Cardiac fibroblast (primary cell): ENCODE measurements around the gene GCGR.
A peak's percentile ranks its signal among the peaks of the same experiment; 100 is the strongest.

Source experiments
- DNase-seq, 2 donors: peaks; one replicate each; pipeline versions ENCODE4 v3.0.0 to v3.0.0-alpha.2; 2010; ENCODE audit warnings: low read depth in 2 of 2
- H3K4me3 ChIP-seq, 2 donors: replicated peaks in 1 of 2; 1 replicate in 1 of 2; 2 replicates in 1 of 2; pipeline ENCODE4 v1.5.1; 2011; ENCODE audit warnings: low read depth in 2 of 2, low read length in 2 of 2, mild to moderate bottlenecking in 2 of 2, moderate library complexity in 1 of 2
- CTCF ChIP-seq: IDR thresholded peaks from one replicate; pipeline ENCODE4 v1.5.1; 2011; ENCODE audit warnings: low read depth, mild to moderate bottlenecking, low read length, inconsistent platforms

GCGR gene

GRCh38 chr17:81852237-81852636 is 48.3 kb downstream of the GCGR start:
- no peak for TF ChIP-seq CTCF
- no peak for DNase-seq
- no peak overlapping the region for H3K4me3 ChIP-seq

DNA sequence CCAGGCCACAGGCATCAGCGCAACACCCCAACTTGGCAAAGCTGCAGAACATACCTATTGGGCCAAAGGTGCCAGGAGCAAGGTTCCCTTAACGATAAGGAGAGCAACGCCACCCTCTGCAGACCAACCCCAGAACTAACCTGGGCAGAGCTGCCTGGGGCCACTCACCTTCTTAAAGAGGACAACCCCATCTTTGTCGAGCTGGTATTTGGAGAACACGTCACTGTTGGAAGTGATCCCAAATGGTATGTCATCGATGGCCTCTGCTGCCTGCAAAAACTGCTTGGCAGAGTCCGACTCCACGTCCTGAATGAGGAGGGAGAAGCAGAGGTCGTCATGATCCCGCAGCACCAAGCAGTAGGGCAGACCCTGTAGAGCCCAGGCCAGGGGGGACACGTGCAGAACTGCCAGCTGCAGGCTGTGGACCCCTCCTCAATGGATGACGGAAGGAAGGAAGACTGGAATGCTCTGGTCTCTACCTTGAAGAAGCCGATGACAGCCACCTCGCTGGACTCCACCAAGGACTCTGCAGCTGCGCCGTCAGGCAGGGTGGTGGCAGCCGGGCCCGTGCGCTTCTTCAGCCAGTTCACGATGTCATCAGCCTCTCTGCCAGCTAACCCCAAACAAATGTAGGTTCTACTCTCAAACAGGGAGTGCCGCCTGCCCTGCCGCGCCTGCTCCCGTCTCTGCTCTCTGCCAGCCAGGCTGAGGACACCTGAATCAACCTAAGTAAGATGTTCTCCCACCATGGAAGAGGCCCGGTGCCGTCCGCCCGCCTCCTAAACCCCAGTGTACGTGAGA is 51.2 kb downstream of the GCGR start:
- peak in 1 of 2 donors; percentile 53 for DNase-seq
- TF ChIP-seq CTCF: no peak
- H3K4me3 ChIP-seq: no peak overlapping the region

DNA sequence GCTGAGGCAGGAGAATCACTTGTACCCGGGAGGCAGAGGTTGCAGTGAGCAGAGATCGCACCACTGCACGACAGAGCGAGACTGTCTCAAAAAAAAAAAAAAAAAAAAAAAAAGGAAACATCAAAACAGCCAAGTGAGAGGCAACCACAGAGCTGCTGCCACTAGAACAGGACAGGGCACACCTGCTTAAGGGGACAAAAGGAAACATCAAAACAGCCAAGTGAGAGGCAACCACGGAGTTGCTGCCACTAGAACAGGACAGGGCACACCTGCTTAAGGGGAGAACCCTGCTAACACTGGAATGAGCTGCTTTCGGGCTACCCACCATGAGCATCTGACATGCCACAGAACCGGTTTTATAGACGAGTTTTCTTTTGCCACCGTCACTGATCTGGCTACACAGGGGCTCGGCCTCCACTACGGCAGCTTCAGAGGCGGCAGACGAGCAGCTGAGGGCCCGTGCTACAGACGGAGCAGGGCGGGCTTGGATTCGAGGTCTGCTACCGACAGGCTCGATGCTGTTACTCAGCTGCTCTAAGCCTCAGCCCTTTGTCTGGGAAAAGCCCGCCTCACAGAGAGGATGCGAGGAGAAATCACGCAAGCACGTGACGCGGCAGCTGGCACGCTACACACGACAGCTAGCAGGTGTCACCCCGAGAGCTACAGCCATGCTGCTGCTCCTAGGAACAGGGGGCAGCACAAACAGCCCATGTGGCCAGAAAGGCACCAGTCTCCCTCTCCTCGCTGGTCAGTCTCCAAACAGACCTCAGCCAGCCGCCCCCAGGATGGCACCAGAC is 54.4 kb downstream of the GCGR start:
- H3K4me3 ChIP-seq: peak overlapping the region; percentile 92 to 95
- no peak for TF ChIP-seq CTCF
- DNase-seq: no peak

GRCh38 chr17:81858967-81859905 is 55.3 kb downstream of the GCGR start:
- H3K4me3 ChIP-seq: peak overlapping the region; percentile 92 to 95
- no peak for TF ChIP-seq CTCF
- peak; percentile 24 to 36 for DNase-seq

DNA sequence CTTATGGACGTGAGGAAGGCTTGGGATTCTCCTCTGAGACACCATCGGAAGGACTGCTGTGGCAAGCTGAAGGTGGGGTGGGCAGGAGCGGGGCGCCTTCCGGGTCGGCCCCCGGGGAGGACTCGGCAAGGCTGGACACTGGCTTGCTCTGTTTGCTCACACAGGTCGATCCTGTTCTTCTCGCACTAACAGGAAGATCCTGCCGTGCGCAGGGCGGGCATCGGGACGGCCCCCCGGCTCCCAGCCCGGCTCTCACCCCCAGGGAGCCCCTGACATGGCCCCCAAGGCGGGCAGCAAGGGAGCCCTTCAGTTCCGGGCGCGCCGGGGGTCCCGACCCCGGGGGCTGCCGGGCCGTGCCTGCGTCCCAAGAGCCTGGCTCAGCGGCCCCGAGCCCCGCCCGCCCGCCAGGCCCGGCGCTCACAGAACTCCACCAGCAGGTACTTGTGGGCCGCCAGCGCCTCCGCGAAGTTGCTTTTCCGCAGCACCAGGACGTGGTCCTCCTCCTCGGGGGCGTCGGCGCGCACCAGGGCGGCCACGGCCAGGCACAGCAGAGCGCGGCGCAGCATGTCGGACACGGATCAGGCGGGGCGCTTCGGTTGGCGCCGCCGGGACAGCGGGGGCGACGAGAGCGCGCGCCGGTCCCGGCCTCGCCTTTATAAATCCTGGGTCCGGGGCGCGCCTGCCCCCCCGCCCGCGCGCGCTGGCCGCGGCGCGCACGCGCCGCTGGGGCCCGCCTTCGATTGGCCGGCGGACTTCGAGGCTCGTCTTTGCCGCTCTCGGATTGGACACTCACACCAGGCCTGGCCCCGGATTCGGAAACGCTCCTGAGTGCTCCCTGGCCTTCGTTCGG is 56.2 kb downstream of the GCGR start, which contains the start of gene P4HB:
P4HB (minus strand) TSS at position 630 of the 850 bp plus-strand sequence; CDS start at position 566, 64 bp downstream.
- DNase-seq: peak in 1 of 2 donors; percentile 15
- TF ChIP-seq CTCF: no peak
- H3K4me3 ChIP-seq: peak within 1 kb of the TSS; percentile 92 to 95
